Stimulated activated naive CD8-positive, alpha-beta T cell treated with anti-CD3 and anti-CD28 coated beads, Interleukin-15, Interleukin-2, amounts not matched to agents 100 ng/mL and 50 ng/mL, for 24 hours (primary cell): ENCODE measurements around the gene ZSCAN5C.
"Not testable (repeated sequence)": the region's sequence is repeated elsewhere in the genome, so short reads cannot be mapped to it uniquely, and the experiment has no call there.

Experiments
- H3K27ac Mint-ChIP-seq: one replicate; pipeline ENCODE4 v1.8.0; 2021; ENCODE audit warnings: mild to moderate bottlenecking, mixed read lengths
- H3K27me3 Mint-ChIP-seq: one replicate; pipeline ENCODE4 v1.8.0; 2021; ENCODE audit warnings: mixed read lengths
- H3K36me3 Mint-ChIP-seq: one replicate; pipeline ENCODE4 v1.8.0; 2021; ENCODE audit warnings: low read depth, mixed read lengths
- H3K4me1 Mint-ChIP-seq: one replicate; pipeline ENCODE4 v1.8.0; 2021; ENCODE audit warnings: low read depth, mixed read lengths
- H3K4me3 Mint-ChIP-seq: one replicate; pipeline ENCODE4 v1.8.0; 2021; ENCODE audit warnings: mild to moderate bottlenecking, mixed read lengths
- H3K9me3 Mint-ChIP-seq: one replicate; pipeline ENCODE4 v1.8.0; 2021; ENCODE audit warnings: mixed read lengths

The ZSCAN5C gene

DNA sequence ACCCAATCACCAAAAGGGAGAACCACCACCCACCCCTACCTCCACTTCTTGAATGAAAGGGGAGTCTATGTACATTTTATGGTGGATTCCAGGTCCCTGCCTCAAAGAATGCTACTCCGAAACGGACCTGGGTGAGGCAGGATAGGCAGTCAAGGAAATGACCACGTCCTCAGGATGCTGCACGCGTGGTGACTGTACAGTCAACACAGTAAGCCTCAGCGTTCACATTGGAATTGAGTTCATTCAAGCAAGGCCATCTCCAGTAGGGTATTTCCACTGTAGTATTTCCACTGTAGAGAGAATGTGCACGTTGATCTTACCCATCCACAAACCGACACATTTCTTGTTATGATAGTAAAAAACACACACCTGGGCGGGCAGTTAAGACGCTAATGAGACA is 16.9 kb downstream of the ZSCAN5C start:
- H3K36me3 Mint-ChIP-seq: peaks cover 16% of the 10 kb centered on the region
- no peak overlapping the region for H3K4me3 Mint-ChIP-seq
- peaks cover 3% of the 10 kb centered on the region for H3K4me1 Mint-ChIP-seq
- H3K27ac Mint-ChIP-seq: no peak overlapping the region
- H3K9me3 Mint-ChIP-seq: no peaks in the 10 kb centered on the region
- H3K27me3 Mint-ChIP-seq: peaks cover 24% of the 10 kb centered on the region

DNA sequence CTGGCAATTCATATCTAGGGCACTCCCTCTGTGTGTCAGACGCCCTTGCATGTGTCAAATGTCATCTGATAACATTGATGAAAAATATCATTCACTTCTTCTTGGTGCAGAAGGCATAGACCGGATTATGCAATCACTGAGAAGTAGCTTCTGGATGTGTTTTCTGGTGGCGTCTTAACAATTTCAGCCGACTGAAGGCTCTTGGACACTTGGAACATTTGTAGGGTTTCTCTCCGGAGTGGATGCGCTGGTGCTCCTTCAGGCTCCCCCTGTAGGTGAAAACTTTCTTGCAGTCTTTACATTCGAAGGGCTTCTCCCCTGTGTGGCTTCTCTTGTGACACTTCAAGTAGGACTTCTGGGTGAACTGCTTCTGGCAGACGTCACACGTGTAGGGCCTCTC is 19.4 kb downstream of the ZSCAN5C start:
- not testable (repeated sequence) for H3K4me1 Mint-ChIP-seq, H3K4me3 Mint-ChIP-seq, H3K27ac Mint-ChIP-seq, H3K9me3 Mint-ChIP-seq
- Mint-ChIP-seq H3K36me3 (peaks cover 16% of the 10 kb centered on the region), H3K27me3 (peaks cover 16% of the 10 kb centered on the region)

DNA sequence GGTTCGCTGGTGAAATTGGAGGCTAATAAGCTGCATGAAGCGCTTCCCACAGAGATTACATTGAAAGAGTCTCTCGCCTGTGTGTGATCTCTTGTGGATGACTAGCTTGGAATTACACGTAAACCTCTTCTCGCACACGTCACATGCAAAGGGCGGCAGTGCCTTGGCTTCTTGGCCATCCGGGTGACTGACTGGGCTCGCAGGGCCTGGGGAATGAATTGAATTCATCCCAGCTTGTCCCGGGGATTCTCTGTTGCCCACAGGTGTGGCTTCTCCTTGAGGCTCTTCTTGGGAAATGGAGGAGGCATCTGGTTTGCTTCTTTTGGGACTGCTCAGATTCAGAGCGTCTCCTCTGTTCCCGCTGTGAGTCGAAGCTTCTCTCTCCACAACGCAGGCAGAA is 19.8 kb downstream of the ZSCAN5C start:
- peaks cover 16% of the 10 kb centered on the region for H3K36me3 Mint-ChIP-seq
- H3K27ac Mint-ChIP-seq: no peak overlapping the region
- H3K4me1 Mint-ChIP-seq: peaks cover 3% of the 10 kb centered on the region
- H3K4me3 Mint-ChIP-seq: no peak overlapping the region
- no peaks in the 10 kb centered on the region for H3K9me3 Mint-ChIP-seq
- peaks cover 13% of the 10 kb centered on the region for H3K27me3 Mint-ChIP-seq

DNA sequence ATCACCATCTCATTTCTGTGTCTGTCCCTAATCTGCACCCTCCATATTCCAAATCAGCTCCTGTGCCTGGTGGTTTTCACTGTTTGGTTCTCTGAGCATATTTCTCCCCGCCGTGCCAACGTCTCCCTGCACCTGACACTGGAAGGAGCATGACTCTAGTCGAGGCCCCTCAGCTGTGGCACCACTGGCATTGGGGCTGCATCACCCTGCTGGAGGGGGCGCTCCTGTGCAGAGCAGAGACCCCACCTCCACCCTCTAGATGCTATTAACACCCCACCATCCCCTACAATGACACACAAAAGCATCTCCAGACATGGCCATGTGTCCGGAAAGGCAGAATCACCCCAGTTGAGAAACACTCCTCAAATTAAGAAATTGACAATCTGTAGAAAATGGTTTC is 20.8 kb downstream of the ZSCAN5C start:
- Mint-ChIP-seq H3K9me3 (no peaks in the 10 kb centered on the region), H3K27me3 (peaks cover 8% of the 10 kb centered on the region), H3K4me1 (peaks cover 2% of the 10 kb centered on the region), H3K4me3 (no peak overlapping the region), H3K27ac (no peak overlapping the region), H3K36me3 (peaks cover 16% of the 10 kb centered on the region)

DNA sequence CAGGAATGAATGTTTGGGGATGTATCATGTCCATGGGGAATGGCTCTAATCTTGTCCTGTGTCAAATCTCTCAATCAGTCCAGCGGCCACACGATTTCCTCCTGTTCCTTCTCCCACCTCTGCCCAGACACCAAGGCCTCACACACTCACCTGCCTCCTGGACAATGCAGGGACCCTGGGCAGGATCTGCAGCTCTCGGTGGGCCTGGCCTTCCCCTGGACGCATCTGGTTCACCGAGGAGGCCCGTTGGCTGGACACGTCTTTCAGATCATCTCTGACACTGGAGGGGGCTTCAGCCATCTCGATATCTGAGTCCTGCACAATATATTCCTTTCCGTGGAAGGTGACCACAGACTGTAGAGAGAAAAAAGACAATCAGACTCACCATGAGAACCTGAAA is 21.4 kb downstream of the ZSCAN5C start:
- no peak overlapping the region for H3K4me3 Mint-ChIP-seq
- no peaks in the 10 kb centered on the region for H3K9me3 Mint-ChIP-seq
- peaks cover 16% of the 10 kb centered on the region for H3K36me3 Mint-ChIP-seq
- H3K4me1 Mint-ChIP-seq: no peaks in the 10 kb centered on the region
- H3K27me3 Mint-ChIP-seq: peaks cover 4% of the 10 kb centered on the region
- no peak overlapping the region for H3K27ac Mint-ChIP-seq

DNA sequence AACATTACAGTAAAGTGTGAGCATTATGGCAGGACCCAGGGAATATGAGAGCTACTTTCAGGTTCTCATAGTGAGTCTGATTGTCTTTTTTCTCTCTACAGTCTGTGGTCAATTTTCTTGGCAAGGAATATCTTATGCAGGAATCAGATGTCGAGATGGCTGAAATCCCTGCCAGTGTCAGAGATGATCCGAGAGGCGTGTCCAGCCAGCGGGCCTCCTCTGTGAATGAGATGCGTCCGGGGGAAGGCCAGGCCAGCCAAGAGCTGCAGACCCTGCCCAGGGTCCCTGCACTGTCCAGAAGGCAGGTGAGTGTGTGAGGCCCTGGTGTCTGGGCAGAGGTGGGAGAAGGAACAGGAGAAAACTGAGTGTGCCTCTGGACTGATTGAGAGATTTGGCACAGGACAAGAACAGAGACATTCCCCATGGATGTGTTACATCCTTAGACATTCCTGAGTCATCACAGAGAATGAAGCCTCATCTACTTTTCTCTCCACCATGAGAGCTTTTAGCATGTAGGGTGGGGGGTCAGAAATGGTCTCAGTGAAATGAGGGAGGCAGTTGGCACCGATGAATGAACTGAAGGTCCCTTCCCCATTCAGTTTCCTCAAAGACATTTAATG is 43.2 kb downstream of the ZSCAN5C start:
- no peaks in the 10 kb centered on the region for H3K4me1 Mint-ChIP-seq
- no peak overlapping the region for H3K27ac Mint-ChIP-seq
- no peaks in the 10 kb centered on the region for H3K9me3 Mint-ChIP-seq
- H3K36me3 Mint-ChIP-seq: no peaks in the 10 kb centered on the region
- H3K27me3 Mint-ChIP-seq: no peaks in the 10 kb centered on the region
- no peak overlapping the region for H3K4me3 Mint-ChIP-seq

DNA sequence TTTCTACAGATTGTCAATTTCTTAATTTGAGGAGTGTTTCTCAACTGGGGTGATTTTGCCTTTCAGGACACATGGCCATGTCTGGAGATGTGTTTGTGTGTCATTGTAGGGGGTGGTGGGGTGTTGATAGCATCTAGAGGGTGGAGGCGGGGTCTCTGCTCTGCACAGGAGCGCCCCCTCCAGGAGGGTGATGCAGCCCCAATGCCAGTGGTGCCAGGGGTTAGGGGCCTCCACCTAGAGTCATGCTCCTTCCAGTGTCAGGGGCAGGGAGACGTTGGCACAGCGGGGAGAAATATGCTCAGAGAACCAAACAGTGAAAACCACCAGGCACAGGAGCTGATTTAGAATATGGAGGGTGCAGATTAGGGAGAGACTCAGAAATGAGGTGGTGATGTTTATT is 43.7 kb downstream of the ZSCAN5C start:
- not testable (repeated sequence) for H3K4me1 Mint-ChIP-seq, H3K4me3 Mint-ChIP-seq, H3K27ac Mint-ChIP-seq, H3K27me3 Mint-ChIP-seq, H3K36me3 Mint-ChIP-seq, H3K9me3 Mint-ChIP-seq

DNA sequence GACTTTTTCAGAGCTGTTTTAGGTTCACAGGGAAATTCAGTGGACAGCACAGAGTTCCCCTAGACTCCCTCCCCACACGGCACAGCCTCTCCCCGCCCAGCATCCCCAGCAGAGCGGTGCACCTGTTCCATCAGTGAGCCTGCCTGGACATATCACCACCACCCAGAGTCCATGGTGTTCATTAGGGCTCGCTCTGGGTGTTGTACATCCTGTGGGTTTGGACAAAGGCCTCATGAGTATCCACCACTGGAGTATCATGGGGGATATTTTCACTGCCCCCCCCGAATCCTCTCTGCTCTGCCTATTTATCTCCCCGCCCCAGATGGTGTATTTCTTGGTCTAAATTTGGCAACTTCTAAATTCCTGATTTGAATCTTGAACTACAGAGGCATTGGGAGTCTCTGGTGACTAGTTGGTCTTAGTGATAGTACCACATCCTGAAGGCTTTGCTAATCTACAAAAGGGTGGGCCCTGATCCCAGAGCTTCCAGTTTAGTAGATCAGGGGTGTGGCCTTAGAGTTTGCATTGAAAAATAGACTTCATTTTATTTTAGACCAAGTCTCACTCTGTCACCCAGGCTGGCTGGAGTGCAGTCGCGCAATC is 46.8 kb downstream of the ZSCAN5C start:
- H3K36me3 Mint-ChIP-seq, H3K4me3 Mint-ChIP-seq, H3K27me3 Mint-ChIP-seq, H3K27ac Mint-ChIP-seq, H3K9me3 Mint-ChIP-seq, H3K4me1 Mint-ChIP-seq: not testable (repeated sequence)

DNA sequence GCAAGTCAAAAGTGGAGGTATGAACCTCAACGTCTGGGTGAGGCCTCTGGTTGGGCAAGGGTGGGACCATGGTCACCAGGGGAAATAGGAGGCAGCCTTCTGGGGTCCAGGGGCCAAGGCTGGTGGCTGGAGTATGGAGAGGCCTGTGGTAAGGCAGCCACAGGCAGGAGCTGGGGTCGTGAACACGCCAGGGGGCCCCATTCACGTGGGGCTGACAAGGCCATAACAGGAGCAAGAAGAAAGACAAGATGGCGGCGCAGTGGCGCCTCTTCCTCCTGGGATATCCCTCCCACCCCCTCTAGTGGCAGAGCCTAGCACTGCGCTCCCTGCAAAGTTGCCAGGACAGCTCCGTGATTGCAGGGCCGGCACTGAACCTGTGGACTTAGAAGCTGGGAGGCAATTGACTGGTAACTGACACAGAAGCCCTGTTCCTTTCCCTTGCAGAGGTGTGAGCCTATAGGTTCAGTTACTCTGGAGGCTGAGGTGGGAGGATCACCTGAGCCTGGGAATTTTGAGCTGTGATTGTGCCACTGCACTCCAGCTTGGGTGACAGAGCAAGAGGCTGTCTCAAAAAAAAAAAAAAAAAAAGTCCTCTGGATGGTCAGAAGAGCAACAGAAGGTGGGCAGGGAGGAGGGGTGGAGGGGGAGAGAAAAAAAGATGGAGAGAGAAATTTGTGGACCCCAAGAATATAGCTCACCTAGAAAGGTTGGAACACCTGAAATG is 50.8 kb downstream of the ZSCAN5C start:
- Mint-ChIP-seq H3K4me3 (no peak overlapping the region), H3K36me3 (no peaks in the 10 kb centered on the region), H3K27ac (no peak overlapping the region), H3K27me3 (no peaks in the 10 kb centered on the region), H3K9me3 (no peaks in the 10 kb centered on the region), H3K4me1 (no peaks in the 10 kb centered on the region)

DNA sequence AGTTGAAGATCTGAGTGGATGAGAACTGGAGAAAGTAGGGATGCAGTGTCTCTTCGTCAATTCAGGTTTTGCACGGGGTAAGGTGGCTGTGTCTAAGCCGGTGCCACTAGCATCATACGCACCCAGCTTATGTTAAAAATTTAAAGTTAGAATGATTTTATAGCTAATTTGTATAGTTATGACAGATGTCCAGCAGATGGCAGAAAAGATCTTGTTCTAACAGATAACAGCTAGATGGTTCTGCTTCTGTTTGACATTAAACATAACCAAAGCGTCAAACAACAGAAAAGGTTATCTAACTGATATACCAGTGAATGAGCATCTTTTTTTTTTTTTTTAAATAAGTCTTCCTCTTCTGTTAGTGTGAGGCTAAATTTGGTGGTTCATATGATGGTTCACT is 51.7 kb downstream of the ZSCAN5C start:
- no peak overlapping the region for H3K4me3 Mint-ChIP-seq
- H3K9me3 Mint-ChIP-seq: no peaks in the 10 kb centered on the region
- no peak overlapping the region for H3K27ac Mint-ChIP-seq
- H3K27me3 Mint-ChIP-seq: no peaks in the 10 kb centered on the region
- no peaks in the 10 kb centered on the region for H3K36me3 Mint-ChIP-seq
- H3K4me1 Mint-ChIP-seq: no peaks in the 10 kb centered on the region

DNA sequence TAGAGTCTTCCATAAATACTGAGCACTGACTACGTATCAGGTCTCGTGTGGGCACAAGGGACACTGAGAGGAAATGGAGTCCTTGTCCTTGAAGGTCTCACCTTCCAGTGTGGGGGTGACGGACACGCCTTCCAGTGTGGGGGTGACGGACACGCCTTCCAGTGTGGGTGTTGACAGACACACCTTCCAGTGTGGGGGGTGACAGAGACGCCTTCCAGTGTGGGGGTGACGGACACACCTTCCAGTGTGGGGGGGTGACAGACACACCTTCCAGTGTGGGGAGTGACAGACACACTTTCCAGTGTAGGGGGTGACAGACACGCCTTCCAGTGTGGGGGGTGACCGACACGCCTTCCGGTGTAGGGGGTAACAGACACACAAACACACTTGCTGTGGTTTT is 56.2 kb downstream of the ZSCAN5C start:
- no peak overlapping the region for H3K27ac Mint-ChIP-seq
- no peaks in the 10 kb centered on the region for H3K36me3 Mint-ChIP-seq
- H3K4me1 Mint-ChIP-seq: no peaks in the 10 kb centered on the region
- no peaks in the 10 kb centered on the region for H3K9me3 Mint-ChIP-seq
- H3K27me3 Mint-ChIP-seq: no peaks in the 10 kb centered on the region
- H3K4me3 Mint-ChIP-seq: no peak overlapping the region
